Anterior cingulate cortex (tissue), 58 donors: ENCODE results near the gene THRA.

Source experiments
- DNase-seq, 58 donors: peaks; one replicate each; lab custom pipeline; 2025; lab: John Stamatoyannopoulos, UW

The THRA gene

DNA sequence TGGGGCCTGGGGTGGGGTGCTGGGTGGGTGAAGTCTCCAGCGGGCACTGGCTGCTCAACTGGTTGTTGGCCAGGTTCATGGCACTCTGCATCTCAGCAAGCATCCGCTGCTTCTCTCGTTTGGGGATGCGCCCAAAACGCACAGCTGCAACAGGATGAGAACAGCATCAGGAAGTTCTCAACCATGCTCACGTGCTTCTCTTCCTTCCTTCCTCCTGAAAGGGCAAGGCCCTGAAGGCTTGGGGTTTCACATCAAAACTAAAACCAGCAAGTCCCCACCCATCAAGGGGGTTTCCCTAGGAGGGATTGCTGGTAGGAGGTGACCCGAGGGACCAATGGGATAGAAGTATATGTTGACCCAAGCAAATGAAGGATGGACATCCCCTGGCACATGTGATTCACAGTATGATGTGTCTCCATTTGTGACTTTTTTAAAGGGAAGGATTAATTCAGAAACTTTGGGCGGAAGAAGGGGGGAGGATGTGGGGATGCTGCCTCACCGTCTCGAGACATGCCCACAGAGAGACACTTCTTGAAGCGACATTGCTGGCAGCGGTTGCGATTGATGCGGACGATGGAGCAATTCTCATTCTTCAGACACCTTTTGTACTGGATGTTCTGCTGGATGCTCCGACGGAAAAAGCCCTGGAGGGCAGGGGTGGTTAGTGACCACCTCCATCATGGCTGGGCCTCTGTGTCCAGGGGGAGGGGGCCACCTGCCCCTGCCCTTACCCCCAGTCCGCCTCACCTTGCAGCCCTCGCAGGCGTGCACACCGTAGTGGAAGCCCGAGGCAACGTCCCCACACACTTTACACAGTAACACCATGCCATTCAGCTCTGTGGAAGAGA is 33.4 kb downstream of the THRA start:
- DNase-seq, result peak in 5 of 58 donors; percentile 21 to 55 (median 26)

DNA sequence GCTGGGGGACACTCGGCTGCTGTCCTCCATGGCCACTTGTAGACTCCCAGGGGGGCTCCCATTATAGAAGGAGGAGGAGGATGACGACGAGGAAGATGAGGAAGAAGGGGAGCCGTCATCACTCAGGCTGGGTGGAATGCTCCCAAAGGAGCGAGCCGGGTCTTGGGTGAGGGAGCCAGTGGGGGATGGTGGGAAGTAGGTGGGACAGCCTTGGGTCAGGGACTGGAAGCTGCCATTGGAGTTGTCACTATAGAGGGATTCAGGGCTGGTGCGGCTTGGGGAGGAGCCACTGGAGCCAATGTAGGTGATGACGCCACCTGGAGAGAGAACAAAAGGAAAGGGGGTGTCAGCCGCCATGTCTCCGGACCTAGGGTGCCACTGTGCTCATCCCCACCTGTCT is 34.3 kb downstream of the THRA start:
- DNase-seq, result no peak

DNA sequence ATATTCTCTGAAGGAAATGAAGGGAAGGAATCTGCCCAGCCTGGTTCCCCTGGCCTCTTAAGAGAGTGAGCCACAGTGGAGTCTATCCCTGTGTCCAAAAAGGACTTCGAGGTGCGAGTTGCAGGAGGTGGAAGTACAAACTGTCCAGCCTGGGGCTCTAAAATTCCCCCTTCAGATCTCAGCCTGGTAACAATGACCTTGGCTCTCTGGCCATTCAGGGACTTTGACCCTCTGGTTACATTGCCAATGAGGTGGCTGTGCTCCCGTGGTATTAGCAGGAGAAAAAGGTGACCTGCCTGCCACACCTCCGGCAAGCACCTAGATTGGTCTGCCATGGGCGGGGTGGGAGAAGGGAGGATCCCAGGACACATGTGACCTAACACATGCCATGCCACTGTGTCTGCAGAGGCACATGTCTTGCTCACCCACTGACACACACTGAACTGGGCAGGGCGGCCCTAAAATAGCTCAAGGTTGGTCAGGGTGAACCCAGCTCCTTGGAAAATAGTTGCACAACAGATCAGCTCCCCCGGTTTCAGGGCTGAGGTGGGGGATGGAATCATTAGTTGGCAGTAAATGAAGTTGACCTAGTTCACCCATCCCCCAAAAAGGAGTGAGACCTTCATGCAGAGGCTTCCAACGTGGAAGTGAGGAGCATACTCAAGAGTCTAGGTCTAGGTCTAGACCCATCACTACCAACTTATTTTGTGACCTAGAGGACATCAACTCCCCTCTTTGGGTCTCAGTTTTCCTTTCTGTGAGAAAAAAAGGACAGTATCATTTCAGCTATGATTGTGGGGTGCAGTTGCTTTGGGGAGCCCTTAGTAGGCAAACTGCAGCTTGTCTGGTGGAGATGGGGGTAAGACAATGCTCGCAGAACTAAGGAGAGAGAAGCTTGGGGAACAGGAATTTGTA is 35.4 kb downstream of the THRA start:
- peak in 4 of 58 donors; percentile 23 to 33 (median 30) for DNase-seq

DNA sequence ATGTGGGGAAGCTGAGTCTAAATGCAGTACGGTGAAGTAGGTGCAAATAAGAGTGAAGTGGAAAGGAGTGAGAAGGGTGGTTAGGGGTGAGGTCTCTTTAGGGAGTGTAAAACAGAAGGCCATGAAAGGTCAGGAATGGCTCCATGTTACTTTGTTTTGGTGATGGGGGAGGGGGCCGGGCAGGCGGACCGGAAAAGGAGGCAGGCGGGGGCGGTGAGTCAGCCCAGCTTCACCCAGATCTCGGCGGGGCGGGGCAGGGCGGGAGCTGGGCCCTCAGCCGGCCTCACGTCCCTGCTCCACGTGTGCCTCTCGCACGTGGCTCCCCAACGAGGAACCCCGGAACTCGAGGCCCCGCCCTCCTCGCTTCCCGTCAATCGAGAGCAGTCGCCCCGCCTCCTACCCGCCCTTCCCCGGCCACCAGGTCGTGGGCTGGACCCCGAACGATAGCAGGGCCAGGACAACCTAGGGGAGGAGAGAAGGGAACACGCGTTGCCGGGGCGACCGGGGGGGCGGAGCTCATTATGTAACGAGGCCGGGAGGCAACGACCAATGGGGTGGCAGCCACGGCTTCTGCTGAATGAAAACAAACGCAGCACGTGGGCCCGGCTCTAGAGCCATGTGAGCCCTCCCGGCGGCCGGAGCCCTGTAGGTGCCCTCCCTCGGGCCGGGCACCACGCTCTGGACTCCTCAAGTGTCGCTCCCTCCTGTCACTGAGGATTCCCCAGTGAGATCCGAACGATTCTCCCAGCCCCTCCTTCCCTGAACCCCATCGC is 36.3 kb downstream of the THRA start:
- DNase-seq, result peak; percentile 72 to 100 (median 96)

DNA sequence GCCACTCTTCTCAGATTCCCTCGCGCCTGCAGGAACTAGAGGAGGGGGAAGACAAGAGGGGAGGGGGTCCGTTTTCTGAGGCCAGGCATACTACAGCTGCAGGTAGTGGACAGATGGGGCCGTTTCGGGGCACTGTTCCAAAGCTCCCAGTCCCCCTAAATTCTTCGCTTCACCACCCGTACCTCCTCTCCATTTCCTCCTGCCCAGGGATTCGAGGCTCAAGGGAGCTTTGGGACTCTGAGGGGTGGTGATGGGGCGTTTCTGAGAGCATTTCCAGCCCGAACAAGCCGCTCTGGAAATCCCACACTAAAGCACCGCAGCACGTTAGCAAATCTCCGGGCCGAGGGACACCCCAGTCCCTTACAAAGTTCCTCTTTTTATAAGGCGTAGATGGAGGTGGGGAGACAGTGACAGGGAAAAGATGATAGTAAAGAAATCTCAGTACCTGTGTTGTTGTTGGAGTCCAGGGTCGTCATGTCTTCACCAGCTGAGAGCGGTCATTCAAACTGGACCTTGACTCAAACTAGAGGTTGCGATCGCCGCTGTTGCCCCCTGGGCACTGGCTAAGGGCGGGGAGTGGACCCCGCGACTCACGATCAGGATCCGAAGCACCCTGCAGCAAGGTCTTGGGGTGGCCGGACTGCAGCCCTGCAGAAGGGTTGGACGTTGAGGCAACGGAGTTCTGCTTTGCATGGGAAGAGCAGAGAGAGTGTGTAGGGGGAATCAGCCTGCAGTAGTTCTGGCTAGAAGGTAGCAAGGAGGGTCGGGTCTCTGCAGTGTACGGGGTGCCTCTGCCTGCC is 37.1 kb downstream of the THRA start:
- no peak for DNase-seq

DNA sequence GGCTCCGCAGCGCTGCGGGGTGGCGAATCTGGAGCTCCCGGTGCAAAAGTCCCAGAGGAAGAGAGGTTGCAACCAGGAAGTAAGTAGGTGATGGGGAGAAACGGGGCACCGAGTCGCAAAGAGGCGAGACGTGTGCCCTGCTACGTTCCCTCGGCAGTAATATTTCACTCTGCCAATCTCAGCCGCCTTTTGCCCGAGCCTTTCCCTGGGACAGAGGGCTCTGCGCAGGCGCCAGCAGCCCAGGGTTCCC is 37.6 kb downstream of the THRA start, which contains the start of gene NR1D1:
TSS of gene NR1D1 (minus strand) at position 171 of the 250 bp plus-strand sequence. CDS start 495 bp downstream, outside the sequence.
- no peak for DNase-seq

DNA sequence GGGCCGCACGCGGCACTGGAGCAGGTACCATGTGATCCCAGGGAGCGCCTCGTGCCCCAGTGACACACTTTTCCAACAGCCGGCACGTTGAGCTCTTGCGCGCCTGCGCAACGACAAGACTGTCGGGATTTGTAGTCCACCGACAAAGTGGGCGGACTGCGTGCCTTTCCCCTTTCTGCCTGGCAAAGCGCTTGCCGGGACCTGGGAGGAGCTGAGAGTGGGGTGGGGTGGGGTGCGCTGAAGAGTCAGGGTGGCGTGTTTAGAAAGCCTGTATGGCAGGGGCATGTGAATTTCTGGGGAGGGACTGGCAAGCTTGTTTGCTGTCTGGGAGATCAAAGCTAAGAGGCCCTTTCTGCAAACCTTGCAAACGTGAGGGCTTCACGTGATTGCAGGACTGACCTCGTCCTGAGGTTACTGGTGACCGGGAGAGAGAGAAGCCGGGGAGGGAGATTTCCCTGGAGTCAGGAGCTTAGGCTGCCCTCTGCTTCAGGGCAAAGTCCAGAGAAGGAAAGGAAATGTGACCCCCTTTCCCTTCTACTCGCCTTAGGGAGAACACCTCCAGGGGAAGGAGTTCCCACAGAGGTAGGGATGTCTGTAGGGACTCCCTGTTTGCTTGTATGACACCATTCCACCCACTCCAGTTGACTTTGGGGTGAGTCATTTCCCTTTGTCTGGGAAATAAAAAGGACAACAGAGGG is 38.1 kb downstream of the THRA start:
- peak; percentile 78 to 99 (median 97) for DNase-seq

DNA sequence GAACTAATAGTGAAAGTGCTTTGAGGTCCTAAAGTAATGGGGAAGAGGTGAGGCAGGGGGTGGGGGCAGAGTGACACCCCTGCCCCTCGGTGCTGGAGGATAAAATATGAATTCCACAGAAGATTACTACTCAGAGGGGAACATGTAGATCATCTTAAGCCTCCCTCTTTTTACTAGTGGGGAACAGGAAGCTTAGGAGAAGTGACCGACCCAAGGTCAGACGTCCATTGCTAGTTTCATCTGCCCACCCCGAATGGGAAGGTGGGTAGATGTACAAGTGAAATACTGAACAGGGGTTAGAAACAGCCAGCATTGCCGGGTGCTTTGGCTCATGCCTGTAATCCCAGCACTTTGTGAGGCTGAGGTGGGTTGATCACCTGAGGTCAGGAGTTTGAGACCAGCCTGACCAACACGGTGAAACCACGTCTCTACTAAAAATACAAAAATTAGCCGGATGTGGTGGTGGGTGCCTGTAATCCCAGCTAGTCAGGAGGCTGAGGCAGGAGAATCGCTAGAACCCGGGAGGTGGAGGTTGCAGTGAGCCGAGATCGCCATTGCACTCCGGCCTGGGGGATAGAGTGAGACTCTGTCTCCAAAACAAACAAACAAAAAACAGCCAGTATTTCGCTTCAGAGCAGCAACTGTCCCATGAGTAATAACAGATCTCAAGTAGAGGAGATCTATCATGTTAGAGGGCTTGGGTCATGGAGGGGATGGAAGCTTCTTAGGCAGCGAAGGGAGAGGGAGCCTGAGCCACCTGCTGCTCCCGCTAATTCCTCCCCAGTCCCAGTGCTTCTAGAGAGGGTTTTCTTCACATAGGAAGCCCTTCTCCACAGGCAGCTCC is 38.8 kb downstream of the THRA start:
- DNase-seq, result no peak

DNA sequence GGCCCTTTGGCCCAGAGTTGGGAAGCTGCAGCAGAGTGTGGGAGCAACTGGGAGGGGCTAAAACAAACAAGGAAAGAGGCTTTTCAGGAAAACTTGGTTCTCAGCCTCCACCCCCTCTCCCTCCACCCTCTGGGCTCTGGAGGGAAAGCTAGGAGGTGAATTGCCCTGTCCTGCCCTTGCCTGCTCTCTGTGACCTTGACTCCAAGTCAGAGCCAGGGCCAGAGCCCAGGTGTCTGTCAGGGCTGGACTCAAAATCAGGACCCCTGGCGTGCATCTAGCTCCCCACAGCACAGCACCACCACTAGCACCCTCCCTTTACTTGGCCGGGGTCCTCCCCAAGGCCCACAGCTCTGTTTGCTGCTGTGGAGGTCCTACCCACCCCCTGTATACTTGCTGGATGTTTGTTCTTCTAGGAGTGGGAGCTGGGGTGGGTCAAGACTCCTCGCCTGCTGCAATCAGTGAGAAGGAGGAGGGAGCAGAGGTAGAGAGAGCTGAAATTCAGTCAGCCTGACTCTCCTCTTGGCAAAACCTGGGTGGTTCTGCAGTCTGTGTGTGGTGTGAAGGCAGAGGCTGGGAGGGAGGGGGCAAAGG is 40.4 kb downstream of the THRA start:
- DNase-seq, result no peak

DNA sequence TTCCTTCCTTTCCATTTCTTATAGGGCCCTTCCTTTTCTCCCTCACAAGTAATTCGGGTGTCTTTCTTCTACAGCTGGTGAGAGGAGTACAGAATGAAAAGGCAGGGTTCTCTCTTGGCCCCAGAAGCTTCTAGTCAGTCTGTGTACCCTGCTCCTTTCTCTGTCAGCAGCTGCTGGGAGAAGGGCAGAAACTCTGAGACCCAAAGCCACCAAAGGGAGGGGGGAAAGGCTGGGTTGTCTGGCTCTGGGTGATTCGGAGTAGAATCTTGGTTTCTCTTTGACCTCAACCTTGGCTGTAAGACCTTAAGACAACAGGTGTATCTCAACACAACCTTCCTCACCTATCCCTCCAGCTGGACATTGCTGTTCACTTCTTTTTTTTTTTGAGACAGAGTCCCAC is 40.9 kb downstream of the THRA start:
- no peak for DNase-seq

DNA sequence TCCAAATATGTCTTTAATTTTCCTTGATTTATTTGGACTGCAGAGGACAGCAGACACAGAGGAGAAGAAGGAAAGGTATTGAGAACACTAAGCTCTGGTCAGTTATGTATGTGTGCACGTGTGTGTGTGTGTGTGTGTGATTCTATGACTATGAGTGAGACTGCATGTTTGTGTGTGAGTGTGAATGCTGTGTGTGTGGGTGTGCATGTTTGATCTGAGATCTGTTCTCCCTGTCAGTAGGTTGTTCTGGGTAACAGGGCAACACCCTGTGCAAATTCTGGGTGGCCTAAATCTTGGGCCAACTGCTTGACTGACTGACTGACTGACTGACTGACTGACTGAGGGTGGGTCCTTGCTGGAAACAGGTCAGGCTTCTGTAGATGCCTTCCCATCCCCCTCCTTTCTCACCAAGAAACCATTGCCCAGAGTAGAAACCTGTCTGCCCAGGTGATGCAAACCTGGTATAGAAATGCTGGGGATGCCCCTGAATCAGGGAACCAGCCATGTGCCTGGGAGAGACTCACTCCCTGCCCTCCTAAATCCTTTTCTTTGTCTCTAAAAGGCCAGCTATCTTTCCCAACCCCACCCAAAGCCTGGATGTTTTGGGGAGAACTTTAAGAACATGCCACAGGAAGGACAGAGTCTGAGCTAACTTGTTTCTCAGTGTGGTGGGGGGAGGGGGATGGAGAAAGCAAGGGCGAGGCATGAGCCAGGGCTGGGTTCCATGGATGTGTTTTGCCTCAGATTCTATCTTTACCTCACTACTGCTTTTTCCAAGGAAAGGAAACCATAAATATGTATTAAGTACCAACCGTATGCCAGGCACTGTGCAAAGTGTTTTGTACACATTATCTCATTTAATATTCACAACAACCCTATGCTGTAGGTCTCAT is 42.1 kb downstream of the THRA start:
- DNase-seq, result no peak

DNA sequence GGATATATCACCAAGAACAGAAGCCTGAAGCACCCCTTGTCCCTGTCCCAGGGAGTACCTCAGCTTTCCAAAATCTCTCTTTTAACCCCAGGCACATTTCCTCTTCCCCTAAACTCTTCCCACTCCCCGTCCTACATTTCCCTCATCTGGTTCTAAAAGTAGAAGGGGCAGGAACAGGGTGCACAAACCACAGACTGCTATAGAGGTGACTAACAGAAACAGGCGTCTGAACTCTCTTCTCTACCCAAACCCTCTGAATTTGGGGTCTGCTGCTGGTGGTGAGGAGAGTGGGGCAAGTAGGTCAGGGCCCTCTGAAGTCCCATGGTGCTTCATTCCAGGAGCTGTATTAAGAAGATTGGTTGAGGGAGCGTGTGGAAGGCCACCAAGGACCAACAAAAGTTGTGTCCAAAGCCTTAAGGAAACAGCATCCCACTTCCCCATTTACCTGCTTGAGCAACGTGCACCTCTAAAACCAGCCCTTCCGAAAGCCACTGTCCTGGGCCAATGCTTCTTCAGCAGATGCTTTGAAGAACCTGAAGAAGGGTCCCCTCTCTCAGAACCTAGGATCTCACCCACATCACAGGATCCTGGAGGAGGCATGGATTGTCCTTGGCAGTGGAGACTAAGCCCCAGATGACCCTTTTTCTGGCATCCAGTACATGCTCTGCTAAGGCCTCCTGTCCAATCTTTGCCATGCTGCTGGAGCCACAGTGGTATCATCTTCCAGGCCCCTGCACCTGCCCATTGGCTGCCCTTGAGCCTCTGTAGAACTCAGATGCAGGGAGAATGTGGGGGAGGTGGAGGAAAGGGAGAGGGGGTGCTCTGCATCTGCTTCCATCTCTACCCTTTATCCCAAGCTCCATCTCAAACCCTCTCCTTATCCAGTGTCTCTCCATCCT is 43.3 kb downstream of the THRA start:
- no peak for DNase-seq

DNA sequence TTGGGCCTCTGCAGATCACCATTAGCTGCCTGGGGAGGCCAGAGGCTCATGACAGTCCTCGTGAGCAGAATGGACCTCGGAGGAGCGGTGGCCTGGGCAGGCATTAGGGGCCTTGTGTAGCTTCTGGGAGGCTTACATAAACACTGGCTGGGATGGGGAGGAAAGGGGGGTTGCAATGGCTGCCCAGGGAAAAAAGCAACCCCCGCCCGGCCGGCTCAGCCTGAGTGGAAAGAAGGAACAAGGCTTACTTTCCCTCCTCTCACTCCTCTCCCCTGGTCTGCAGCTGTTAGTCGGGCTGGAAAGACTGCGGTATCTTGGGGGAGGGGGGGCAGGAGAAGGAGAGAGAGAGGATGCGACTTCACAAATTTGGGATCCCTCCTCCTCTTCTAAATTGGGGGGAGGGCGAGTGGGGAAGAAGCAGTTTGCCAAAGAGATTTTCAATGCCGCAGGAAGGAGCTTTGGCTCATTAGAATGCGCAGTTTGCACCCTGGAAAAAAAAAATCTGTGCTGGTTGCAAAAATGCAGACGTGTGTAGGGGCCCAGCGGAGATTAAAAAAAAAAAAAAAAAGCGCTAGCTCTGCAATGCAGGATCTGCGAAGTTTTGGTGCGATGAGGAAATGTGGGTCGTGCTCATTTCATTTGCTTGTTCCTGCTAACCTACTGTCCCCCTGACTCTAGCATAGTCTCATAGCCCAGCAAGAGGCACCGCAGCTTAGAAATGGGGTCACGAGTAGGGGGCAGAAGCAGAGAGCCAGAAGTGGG is 44.2 kb downstream of the THRA start:
- DNase-seq, result peak in 36 of 58 donors; percentile 29 to 84 (median 59)

DNA sequence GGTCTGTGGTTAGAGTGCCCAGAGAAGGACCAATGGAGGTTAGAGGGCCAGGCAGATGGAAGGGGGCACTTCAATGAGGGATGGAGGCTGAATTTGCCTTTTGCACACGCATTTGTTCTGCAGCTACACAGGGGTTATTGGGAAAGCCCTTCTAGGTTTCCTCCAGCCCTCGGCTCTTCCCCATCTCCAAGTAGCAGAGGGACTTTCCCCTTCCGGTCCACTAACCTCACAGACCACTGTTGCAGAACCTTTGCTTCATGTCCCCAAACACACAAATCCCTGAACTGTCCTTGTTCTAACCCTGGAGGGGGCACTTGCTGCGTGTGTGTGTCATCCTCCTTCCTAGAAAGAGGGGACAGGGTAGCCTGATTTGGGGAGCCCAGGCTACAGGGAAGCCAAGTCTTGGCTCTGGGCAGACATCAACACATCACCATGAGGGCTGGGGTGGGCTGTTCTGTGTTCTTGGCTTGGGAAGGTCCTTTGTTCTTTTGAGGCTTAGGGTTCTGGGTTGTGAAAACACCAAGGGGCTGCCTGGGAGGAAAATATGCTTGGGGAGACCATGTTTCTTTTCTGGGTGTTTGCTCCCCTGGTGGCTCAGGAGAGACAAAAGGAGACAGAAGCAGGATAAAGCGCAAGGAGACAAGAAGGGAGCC is 44.9 kb downstream of the THRA start:
- DNase-seq, result peak in 4 of 58 donors; percentile 49 to 67 (median 60)
